Naive thymus-derived CD8-positive, alpha-beta T cell (primary cell): ENCODE data around the gene TMEM271. TPM values are rescaled to one million over a fixed set of nuclear protein-coding genes. Genes with fewer than 3 reads are reported as not detected.
A peak's percentile ranks its signal among the peaks of the same experiment; 100 is the strongest.
"Not testable (repeated sequence)": the region's sequence is repeated elsewhere in the genome, so short reads cannot be mapped to it uniquely, and the experiment has no call there.

Experiments
- ATAC-seq, 2 donors: fragments of 150-1000 bp; cut with Tn5 transposase in 1 of 2; sonication (Bioruptor Pico), chemical (Tn5 transposase) in 1 of 2; 1 replicate in 1 of 2; 2 replicates in 1 of 2; pipeline ENCODE4 v1.10.0; 2021; ENCODE audit warnings: mild to moderate bottlenecking in 2 of 2, moderate library complexity in 2 of 2
- POLR2A ChIA-PET: fragments of 350-600 bp; sonication (Branson Sonifier 250); formaldehyde crosslinking; loops from one replicate; lab custom pipeline; 2021; ENCODE audit warnings: antibody characterized with exemption; lab: Charles Lee
- DNase-seq, 10 donors: peaks; one replicate each; pipeline versions ENCODE4 v3.0.0 to v3.0.0-alpha.2; 2020 to 2022
- H3K27ac Mint-ChIP-seq, 10 donors: one replicate each; pipeline ENCODE4 v1.8.0; 2020 to 2022; ENCODE audit warnings: mild to moderate bottlenecking in 10 of 10, mixed read lengths in 10 of 10, moderate library complexity in 4 of 10, inconsistent platforms in 1 of 10
- H3K27me3 Mint-ChIP-seq, 5 donors: one replicate each; pipeline ENCODE4 v1.8.0; 2021 to 2022; ENCODE audit warnings: mixed read lengths in 5 of 5
- H3K36me3 Mint-ChIP-seq, 3 donors: one replicate each; pipeline ENCODE4 v1.8.0; 2020 to 2022; ENCODE audit warnings: mixed read lengths in 3 of 3, mild to moderate bottlenecking in 2 of 3, inconsistent platforms in 1 of 3
- H3K4me1 Mint-ChIP-seq, 4 donors: one replicate each; pipeline ENCODE4 v1.8.0; 2021 to 2022; ENCODE audit warnings: mixed read lengths in 4 of 4
- H3K4me3 Mint-ChIP-seq, 10 donors: one replicate each; pipeline ENCODE4 v1.8.0; 2020 to 2022; ENCODE audit warnings: mild to moderate bottlenecking in 10 of 10, mixed read lengths in 10 of 10, moderate library complexity in 6 of 10, inconsistent platforms in 1 of 10
- H3K9me3 Mint-ChIP-seq, 9 donors: one replicate each; pipeline ENCODE4 v1.8.0; 2020 to 2022; ENCODE audit warnings: mixed read lengths in 9 of 9, mild to moderate bottlenecking in 3 of 9, inconsistent platforms in 1 of 9, moderate library complexity in 1 of 9
- polyA plus RNA-seq, 3 donors: library from polyadenylated mRNA; unstranded; fragments of 300-500 nt; fragmentation: Illumina TruSeq; gene quantifications; one replicate each; pipeline ENCODE4 v1.2.3, GENCODE V29; 2021
- total RNA-seq, 8 experiments: library from RNA in 2 of 8; stranded (reverse) in 2 of 8; gene quantifications; one replicate each; pipeline ENCODE4 v1.2.3 and lab custom pipeline; 2021 to 2026

Gene TMEM271
- total and polyA plus RNA-seq, 5 experiments from 2014 or later, result not detected

GRCh38 chr4:562458-562857 lies 13.6 kb downstream of the TMEM271 start:
- peaks cover 3 to 26% (median 16%) of the 10 kb centered on the region in 5 donors for H3K27me3 Mint-ChIP-seq
- DNase-seq, H3K36me3 Mint-ChIP-seq, POLR2A ChIA-PET, ATAC-seq, H3K4me3 Mint-ChIP-seq, H3K27ac Mint-ChIP-seq, H3K4me1 Mint-ChIP-seq: not testable (repeated sequence)
- H3K9me3 Mint-ChIP-seq, result peaks cover 0 to 29% (median 9%) of the 10 kb centered on the region in 9 donors

- H3K4me1 Mint-ChIP-seq, result peaks cover 0 to 2% (median 0%) of the 10 kb centered on the region in 4 donors
- no peaks in the 10 kb centered on the region for H3K36me3 Mint-ChIP-seq
- peaks cover 0 to 29% (median 10%) of the 10 kb centered on the region in 9 donors for H3K9me3 Mint-ChIP-seq
- H3K27ac Mint-ChIP-seq, result no peak overlapping the region
- ATAC-seq (no peak), DNase-seq (no peak)
- peaks cover 3 to 24% (median 12%) of the 10 kb centered on the region in 5 donors for H3K27me3 Mint-ChIP-seq
- POLR2A ChIA-PET, result no interaction called here
- no peak overlapping the region for H3K4me3 Mint-ChIP-seq
These were observed 14.7 kb downstream of the TMEM271 start for GRCh38 chr4:561426-561825.

GRCh38 chr4:560731-561291 lies 15.3 kb downstream of the TMEM271 start:
- Mint-ChIP-seq H3K36me3 (no peaks in the 10 kb centered on the region), H3K27me3 (peaks cover 3 to 26% (median 12%) of the 10 kb centered on the region in 5 donors), H3K27ac (no peak overlapping the region), H3K4me1 (peaks cover 0 to 2% (median 0%) of the 10 kb centered on the region in 4 donors), H3K4me3 (no peak overlapping the region), H3K9me3 (peaks cover 0 to 25% (median 10%) of the 10 kb centered on the region in 9 donors)
- POLR2A ChIA-PET, result no interaction called here
- DNase-seq (no peak), ATAC-seq (no peak)

DNA sequence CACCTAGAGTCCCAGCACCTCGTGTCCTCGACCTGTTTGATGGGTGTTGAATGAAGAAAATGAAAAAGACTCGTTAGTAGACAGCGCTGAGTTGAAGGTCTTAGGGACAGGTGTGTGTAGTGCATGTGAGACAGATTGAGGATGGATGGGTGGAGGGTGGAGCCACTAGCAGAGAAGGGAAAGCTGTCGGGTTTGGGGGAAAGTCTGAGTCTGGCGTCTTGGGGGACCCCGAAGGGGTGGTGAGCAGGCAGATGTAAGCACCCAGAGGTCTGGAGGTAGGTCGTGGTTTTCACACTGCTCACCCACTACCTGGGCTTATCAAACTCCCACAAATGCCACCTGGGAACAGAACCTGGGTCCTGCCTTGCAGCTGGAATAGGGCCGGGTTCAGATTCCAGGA lies 16.0 kb downstream of the TMEM271 start:
- Mint-ChIP-seq H3K4me3 (no peak overlapping the region), H3K27ac (no peak overlapping the region), H3K27me3 (peaks cover 3 to 26% (median 12%) of the 10 kb centered on the region in 5 donors), H3K36me3 (no peaks in the 10 kb centered on the region), H3K9me3 (peaks cover 0 to 24% (median 10%) of the 10 kb centered on the region in 9 donors), H3K4me1 (peaks cover 0 to 2% (median 0%) of the 10 kb centered on the region in 4 donors)
- POLR2A ChIA-PET, result no interaction called here
- DNase-seq, result no peak
- ATAC-seq, result no peak

DNA sequence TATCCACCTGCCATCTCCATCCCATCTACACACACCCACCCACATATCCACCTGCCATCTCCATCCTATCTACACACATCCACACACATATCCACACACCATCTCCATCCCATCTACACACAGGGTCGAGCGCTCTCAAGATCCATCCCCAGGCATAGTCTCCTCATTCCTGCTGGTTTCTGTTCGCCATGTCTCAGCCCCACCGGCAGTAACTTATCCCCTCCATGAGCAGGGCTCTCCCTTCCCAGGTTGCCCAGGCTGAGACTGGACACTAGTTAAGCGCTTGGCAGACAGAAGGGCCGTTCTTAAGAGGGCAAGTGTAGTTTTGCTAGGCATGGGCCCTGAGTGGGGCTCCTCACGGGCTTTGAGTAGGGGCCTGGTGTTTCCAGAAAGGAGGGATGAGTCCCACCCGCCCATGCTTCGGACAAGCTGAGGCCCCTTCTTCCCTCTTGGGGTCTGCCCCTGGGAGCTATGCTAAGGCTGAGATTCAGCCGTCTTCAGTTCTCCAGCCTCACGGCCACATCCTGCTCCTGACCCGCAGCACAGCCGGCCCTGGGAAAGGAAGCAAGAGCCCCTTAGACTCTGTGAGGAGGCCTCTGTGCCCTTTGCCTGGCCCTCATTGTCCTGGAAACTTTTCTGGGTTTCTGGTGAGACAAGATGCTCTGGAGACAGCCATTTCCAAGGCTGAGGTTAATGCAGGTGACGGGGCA lies 20.4 kb downstream of the TMEM271 start:
- Mint-ChIP-seq H3K4me1 (no peaks in the 10 kb centered on the region), H3K4me3 (no peak overlapping the region), H3K9me3 (peaks cover 0 to 27% (median 15%) of the 10 kb centered on the region in 9 donors), H3K36me3 (peaks cover 0 to 17% (median 5%) of the 10 kb centered on the region in 3 donors), H3K27me3 (peaks cover 8 to 28% (median 9%) of the 10 kb centered on the region in 5 donors), H3K27ac (no peak overlapping the region)
- POLR2A ChIA-PET, result no interaction called here
- DNase-seq, result no peak
- no peak for ATAC-seq

GRCh38 chr4:554793-555320 lies 21.2 kb downstream of the TMEM271 start:
- peaks cover 0 to 27% (median 13%) of the 10 kb centered on the region in 9 donors for H3K9me3 Mint-ChIP-seq
- peaks cover 4 to 20% (median 7%) of the 10 kb centered on the region in 5 donors for H3K27me3 Mint-ChIP-seq
- H3K4me3 Mint-ChIP-seq, DNase-seq, H3K4me1 Mint-ChIP-seq, POLR2A ChIA-PET, ATAC-seq, H3K27ac Mint-ChIP-seq: not testable (repeated sequence)
- H3K36me3 Mint-ChIP-seq, result peaks cover 0 to 17% (median 5%) of the 10 kb centered on the region in 3 donors

DNA sequence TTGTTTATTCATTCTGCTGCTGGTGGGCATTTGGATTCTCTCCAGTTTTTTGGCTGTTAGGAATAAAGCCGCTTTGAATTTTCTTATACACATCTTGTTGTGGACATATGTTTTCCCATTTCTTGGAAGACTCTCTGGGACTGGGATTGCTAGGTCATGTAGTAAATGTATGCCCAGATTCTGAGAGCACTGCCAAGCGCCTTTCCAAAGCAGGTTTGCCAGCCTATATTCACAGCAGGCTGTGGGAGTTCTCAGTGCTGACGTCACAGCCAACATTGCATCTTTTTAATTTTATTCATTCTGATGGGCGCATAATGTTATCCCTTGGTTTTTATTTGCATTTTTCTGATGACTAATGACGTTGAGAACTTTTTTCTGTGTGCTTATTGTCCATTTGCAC lies 24.1 kb downstream of the TMEM271 start:
- Mint-ChIP-seq H3K4me3 (no peak overlapping the region), H3K27ac (no peak overlapping the region), H3K4me1 (no peaks in the 10 kb centered on the region), H3K36me3 (peaks cover 0 to 24% (median 5%) of the 10 kb centered on the region in 3 donors), H3K9me3 (peaks cover 0 to 34% (median 18%) of the 10 kb centered on the region in 9 donors), H3K27me3 (peaks cover 2 to 17% (median 14%) of the 10 kb centered on the region in 5 donors)
- ATAC-seq (no peak), DNase-seq (no peak)
- POLR2A ChIA-PET, result no interaction called here

GRCh38 chr4:550268-550667 lies 25.8 kb downstream of the TMEM271 start:
- POLR2A ChIA-PET, ATAC-seq, DNase-seq, H3K4me1 Mint-ChIP-seq, H3K4me3 Mint-ChIP-seq, H3K27ac Mint-ChIP-seq: not testable (repeated sequence)
- Mint-ChIP-seq H3K36me3 (peaks cover 0 to 32% (median 5%) of the 10 kb centered on the region in 3 donors), H3K27me3 (peaks cover 2 to 20% (median 10%) of the 10 kb centered on the region in 5 donors), H3K9me3 (peaks cover 0 to 38% (median 18%) of the 10 kb centered on the region in 9 donors)

DNA sequence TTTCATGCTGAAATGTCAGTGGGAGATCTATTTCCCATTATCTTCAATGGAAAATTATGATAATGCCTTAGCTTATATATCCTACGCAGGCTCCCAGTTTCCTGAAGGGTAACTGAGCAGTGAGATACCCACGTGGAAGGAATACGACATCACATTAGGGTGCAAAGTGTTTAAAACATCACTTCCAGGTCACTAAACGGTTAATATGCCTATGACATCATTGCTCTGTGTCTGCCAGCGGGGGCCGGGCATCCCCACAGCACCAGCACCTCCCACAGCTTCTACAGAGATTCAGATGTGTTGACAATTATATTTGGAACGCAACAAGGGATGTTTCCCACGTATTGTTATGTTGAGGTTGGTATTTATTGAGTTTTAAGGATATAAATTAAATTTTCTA lies 27.1 kb downstream of the TMEM271 start:
- Mint-ChIP-seq H3K36me3 (peaks cover 0 to 32% (median 5%) of the 10 kb centered on the region in 3 donors), H3K4me1 (no peaks in the 10 kb centered on the region), H3K27me3 (peaks cover 2 to 20% (median 10%) of the 10 kb centered on the region in 5 donors), H3K4me3 (no peak overlapping the region), H3K27ac (no peak overlapping the region), H3K9me3 (peaks cover 0 to 43% (median 18%) of the 10 kb centered on the region in 9 donors)
- no peak for ATAC-seq
- no peak for DNase-seq
- POLR2A ChIA-PET, result no interaction called here

- Mint-ChIP-seq H3K4me1 (no peaks in the 10 kb centered on the region), H3K4me3 (no peak overlapping the region), H3K36me3 (peaks cover 0 to 15% (median 0%) of the 10 kb centered on the region in 3 donors), H3K9me3 (peaks cover 0 to 29% (median 12%) of the 10 kb centered on the region in 9 donors), H3K27me3 (peaks cover 0 to 9% (median 4%) of the 10 kb centered on the region in 5 donors), H3K27ac (no peak overlapping the region)
- DNase-seq (no peak), ATAC-seq (no peak)
- POLR2A ChIA-PET, result no interaction called here
These were observed 30.5 kb downstream of the TMEM271 start for GRCh38 chr4:545612-546011.

DNA sequence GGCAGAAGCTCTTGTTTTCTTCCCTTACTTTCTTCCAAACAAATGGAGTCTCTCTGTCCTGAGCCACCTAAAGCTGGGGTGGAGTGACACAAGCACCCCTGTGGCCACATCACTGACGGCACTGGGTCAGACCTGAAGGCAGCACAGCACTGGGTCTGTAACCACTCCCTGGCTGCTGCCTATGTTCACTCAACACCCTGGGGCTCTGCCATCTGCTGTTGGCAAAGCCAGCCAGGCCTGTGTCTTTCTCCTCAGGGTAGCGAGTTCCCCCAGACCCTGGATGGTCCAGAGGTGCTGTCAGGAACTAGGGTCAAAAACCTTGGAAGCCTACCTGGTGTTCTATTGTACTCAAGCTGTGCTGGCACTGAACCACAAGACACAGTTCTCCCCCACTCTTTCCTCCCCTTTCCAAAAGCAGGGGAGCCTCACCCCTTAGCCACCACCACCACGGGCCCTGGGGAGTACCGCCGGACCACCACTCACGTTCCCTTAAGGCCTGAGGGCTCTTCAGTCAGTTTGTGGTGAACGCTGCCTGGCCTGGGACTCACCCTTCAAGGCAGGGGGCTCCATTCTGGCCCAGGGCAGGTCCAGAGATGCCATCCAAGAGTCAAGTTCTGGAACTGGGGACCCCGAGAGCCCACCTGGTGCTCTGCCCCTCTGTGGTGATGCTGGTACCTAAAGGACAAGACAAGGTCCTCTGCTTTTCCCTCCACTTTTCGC lies 31.5 kb downstream of the TMEM271 start:
- no peak for DNase-seq

GRCh38 chr4:541271-541670 lies 34.8 kb downstream of the TMEM271 start:
- ATAC-seq, result no peak
- Mint-ChIP-seq H3K4me1 (no peaks in the 10 kb centered on the region), H3K36me3 (peaks cover 10 to 21% (median 16%) of the 10 kb centered on the region in 3 donors), H3K27ac (peak overlapping the region in 1 of 10 donors; percentile 63), H3K9me3 (peaks cover 0 to 17% (median 12%) of the 10 kb centered on the region in 9 donors), H3K4me3 (no peak overlapping the region), H3K27me3 (peaks cover 0 to 3% (median 0%) of the 10 kb centered on the region in 5 donors)
- POLR2A ChIA-PET, result no interaction called here
- DNase-seq, result no peak

More for the DNA sequence above, 31.5 kb downstream of the TMEM271 start:
- H3K9me3 Mint-ChIP-seq, result peaks cover 0 to 28% (median 12%) of the 10 kb centered on the region in 9 donors
- no peaks in the 10 kb centered on the region for H3K4me1 Mint-ChIP-seq
- peak overlapping the region in 1 of 10 donors; percentile 21 for H3K27ac Mint-ChIP-seq
- H3K36me3 Mint-ChIP-seq, result peaks cover 0 to 15% (median 0%) of the 10 kb centered on the region in 3 donors
- no peak for ATAC-seq
- POLR2A ChIA-PET, result no interaction called here
- peaks cover 0 to 9% (median 4%) of the 10 kb centered on the region in 5 donors for H3K27me3 Mint-ChIP-seq
- no peak overlapping the region for H3K4me3 Mint-ChIP-seq
